NT2/D1 (cell line): ENCODE results near the gene CEP295NL.

Experiments used
- SUZ12 ChIP-seq: IDR thresholded peaks from 2 replicates; pipeline ENCODE4 v1.6.1; 2011; ENCODE audit not compliant: insufficient read length, insufficient read depth; ENCODE audit errors: extremely low read depth
- YY1 ChIP-seq: IDR thresholded peaks from 2 replicates; pipeline ENCODE4 v1.6.1; 2011; ENCODE audit not compliant: insufficient read length, insufficient read depth
- ZNF274 ChIP-seq: IDR thresholded peaks from 2 replicates; pipeline ENCODE4 v1.6.1; 2011; ENCODE audit warnings: mild to moderate bottlenecking, low read depth, low read length

DNA sequence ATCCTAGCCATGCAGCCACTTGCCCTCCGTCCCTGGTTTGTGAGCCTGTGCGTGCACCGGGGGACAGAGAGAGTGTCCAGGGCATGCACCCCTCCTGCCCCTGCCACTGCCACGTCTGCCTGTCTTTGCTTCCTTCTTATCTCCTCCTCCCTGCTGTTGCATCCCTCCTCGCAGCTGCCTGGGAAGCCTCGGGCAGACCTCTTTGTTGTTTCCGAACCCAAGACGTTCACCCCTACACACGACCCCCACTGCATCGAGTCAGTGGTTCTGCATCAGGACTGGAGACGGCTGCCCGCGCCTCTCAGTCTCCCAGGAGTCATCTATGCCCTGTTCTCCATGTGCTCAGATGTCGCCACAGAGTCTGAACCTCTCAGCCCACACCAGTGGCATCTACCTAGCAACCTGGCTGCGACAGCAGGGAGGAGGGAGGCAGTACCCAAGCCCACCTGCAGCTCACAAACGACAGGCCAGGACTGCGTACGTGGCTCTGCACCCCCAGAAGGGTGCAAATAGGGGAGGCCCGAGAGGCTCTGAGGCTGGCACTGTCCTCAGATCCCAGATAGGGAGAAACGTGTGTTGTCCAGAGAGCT is 17.0 kb upstream of the CEP295NL start:
- TF ChIP-seq YY1, result no peak
- no peak for TF ChIP-seq ZNF274
- TF ChIP-seq SUZ12, result no peak
